Natural killer cell (primary cell): ENCODE results near the gene PRRX2. TPM values are rescaled to one million over a fixed set of nuclear protein-coding genes. Genes with fewer than 3 reads are reported as not detected.

Experiments
- ATAC-seq, 3 donors: fragments of 150-1000 bp in 2 of 3; fragments of 200-7000 bp in 1 of 3; cut with Tn5 transposase; 1 replicate in 1 of 3; 2 replicates in 2 of 3; pipeline ENCODE4 v1.10.0; 2021; ENCODE audit warnings: mild to moderate bottlenecking in 2 of 3, moderate library complexity in 2 of 3
- DNase-seq, 2 donors: peaks; one replicate each; pipeline versions ENCODE4 v3.0.0 to v3.0.0-alpha.2; 2013 to 2021; ENCODE audit warnings: mixed read lengths in 1 of 2
- H3K27ac ChIP-seq: one replicate; pipeline ENCODE4 v1.5.1; 2013; ENCODE audit warnings: mild to moderate bottlenecking, low read length
- H3K27me3 ChIP-seq: one replicate; pipeline ENCODE4 v1.6.1; 2013; ENCODE audit warnings: low read length; ENCODE audit not compliant: control insufficient read depth, insufficient read depth
- H3K36me3 ChIP-seq: one replicate; pipeline ENCODE4 v1.6.1; 2013; ENCODE audit warnings: low read length; ENCODE audit not compliant: control insufficient read depth, insufficient read depth
- H3K4me1 ChIP-seq: one replicate; pipeline ENCODE4 v1.6.1; 2013; ENCODE audit warnings: low read length; ENCODE audit not compliant: control insufficient read depth, insufficient read depth
- H3K4me3 ChIP-seq: one replicate; pipeline ENCODE4 v1.5.1; 2013; ENCODE audit warnings: low read length
- H3K9me3 ChIP-seq: one replicate; pipeline ENCODE4 v1.6.1; 2013; ENCODE audit warnings: low read length; ENCODE audit not compliant: control insufficient read depth, insufficient read depth
- H3K27ac Mint-ChIP-seq, 2 donors: one replicate each; pipeline ENCODE4 v1.8.0; 2022; ENCODE audit warnings: mild to moderate bottlenecking in 2 of 2, mixed read lengths in 2 of 2, moderate library complexity in 1 of 2
- H3K27me3 Mint-ChIP-seq, 2 donors: one replicate each; pipeline ENCODE4 v1.8.0; 2022; ENCODE audit warnings: low read depth in 2 of 2, mixed read lengths in 2 of 2
- H3K36me3 Mint-ChIP-seq: one replicate; pipeline ENCODE4 v1.8.0; 2022; ENCODE audit warnings: mixed read lengths
- H3K4me1 Mint-ChIP-seq, 2 donors: one replicate each; pipeline ENCODE4 v1.8.0; 2022; ENCODE audit warnings: mixed read lengths in 2 of 2
- H3K4me3 Mint-ChIP-seq: one replicate; pipeline ENCODE4 v1.8.0; 2022; ENCODE audit warnings: mild to moderate bottlenecking, moderate library complexity, mixed read lengths
- H3K9me3 Mint-ChIP-seq, 2 donors: one replicate each; pipeline ENCODE4 v1.8.0; 2022; ENCODE audit warnings: mixed read lengths in 2 of 2
- WGBS: methylation state at CpG from one replicate; pipeline ENCODE4 v1.1.7; 2013; ENCODE audit warnings: missing lambda C conversion rate; ENCODE audit not compliant: insufficient coverage; 5-methylcytosine and 5-hydroxymethylcytosine counted together
- intact Hi-C: fragments of 100-400 bp; cut with micrococcal nuclease; formaldehyde crosslinking; loops from one replicate; pipeline ENCODE4 v1.14.2; 2022
- total RNA-seq, 4 donors: library from RNA; stranded (reverse); fragments of 120-200 nt in 1 of 4; gene quantifications; one replicate each; pipeline versions ENCODE4 v1.2.3 to v1.2.4, GENCODE V29; 2013 to 2022
- TF ChIP-seq, protein P1 (sequence below): fragments of 200-600 bp; IDR thresholded peaks from one replicate; pipeline ENCODE4 v1.8.0; 2022; ENCODE audit warnings: antibody characterized with exemption

PRRX2 gene
- total RNA-seq, 3 donors from 2014 or later (not counting 1 experiment from before 2014, with no cell fraction given): not detected

DNA sequence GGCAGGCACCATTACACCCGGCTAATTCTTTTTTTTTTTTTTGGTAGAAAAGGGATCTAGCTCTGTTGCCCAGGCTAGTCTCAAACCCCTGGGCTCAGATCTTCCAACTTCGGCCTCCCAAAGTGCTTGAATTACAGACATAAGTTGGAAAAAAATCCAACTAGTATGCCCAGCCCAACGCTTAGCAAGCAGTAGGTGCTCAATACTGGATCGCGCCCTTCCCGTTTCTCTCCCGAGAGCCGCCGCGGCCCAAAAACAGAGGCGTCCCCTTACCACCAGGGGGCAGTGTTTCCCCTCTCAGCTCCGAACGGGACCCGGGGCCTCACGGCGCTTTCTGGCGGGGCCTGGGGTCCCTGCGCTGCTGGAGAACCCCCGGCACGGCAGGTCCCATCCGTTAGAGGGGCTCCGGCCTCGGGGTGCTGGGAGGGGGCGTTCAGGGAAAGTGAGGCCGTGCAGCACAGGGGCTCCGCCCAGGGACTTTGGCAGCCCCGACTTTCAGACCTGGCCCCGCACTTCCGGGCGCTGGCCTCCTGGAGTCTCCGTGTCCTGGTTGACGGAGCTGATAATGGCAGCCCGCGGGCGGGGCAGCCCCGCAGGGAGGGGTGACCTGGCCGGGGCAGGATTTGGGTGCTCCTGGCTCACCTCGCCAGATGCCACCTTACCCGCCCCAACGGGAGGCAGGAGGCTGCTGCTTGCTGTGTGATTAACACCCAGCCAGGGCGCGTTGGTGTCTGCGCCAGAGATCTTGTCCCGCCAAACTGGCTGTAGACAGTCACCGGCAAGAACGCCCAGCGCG lies 72.2 kb downstream of the PRRX2 start:
- peak; percentile 88 to 91 (median 89) for ATAC-seq
- 4% methylated on average over 48 of the region's 48 CpGs for WGBS

DNA sequence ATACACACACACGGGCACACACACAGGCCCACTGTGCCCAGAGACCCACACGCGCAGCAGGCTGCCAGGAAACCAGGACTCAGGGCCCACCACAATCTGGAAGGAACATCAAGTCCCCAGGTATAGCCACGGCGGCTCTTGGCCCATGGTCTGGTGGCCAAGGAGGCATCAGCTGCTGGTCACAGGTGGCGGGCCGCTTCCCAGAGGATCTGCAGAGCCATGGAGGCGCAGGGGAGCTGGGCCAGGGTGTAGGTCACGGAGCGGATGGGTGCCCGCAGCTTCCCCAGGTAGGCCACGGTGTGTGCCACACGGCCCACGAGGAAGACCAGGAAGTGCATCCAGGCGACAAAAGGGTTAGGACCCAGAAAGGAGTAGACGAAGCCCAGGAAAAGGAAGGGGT lies 74.0 kb downstream of the PRRX2 start:
- TF ChIP-seq, protein P1, sequence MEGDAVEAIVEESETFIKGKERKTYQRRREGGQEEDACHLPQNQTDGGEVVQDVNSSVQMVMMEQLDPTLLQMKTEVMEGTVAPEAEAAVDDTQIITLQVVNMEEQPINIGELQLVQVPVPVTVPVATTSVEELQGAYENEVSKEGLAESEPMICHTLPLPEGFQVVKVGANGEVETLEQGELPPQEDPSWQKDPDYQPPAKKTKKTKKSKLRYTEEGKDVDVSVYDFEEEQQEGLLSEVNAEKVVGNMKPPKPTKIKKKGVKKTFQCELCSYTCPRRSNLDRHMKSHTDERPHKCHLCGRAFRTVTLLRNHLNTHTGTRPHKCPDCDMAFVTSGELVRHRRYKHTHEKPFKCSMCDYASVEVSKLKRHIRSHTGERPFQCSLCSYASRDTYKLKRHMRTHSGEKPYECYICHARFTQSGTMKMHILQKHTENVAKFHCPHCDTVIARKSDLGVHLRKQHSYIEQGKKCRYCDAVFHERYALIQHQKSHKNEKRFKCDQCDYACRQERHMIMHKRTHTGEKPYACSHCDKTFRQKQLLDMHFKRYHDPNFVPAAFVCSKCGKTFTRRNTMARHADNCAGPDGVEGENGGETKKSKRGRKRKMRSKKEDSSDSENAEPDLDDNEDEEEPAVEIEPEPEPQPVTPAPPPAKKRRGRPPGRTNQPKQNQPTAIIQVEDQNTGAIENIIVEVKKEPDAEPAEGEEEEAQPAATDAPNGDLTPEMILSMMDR: no peak
- H3K27me3 Mint-ChIP-seq: peaks cover 0 to 8% of the 10 kb centered on the region in 2 donors
- H3K4me1 Mint-ChIP-seq: peaks cover 0 to 14% of the 10 kb centered on the region in 2 donors
- WGBS: 92% methylated on average over 16 of the region's 16 CpGs
- H3K36me3 Mint-ChIP-seq: no peaks in the 10 kb centered on the region
- no peak overlapping the region for H3K27ac Mint-ChIP-seq
- no peak overlapping the region for H3K27ac ChIP-seq
- intact Hi-C loops: loop anchor here (5.0 to 10.0 kb wide), 2 partner anchors 355 to 607 kb away; no protein-coding TSS in a partner anchor
- no peak overlapping the region for H3K4me3 Mint-ChIP-seq
- ATAC-seq (no peak), DNase-seq (no peak)
- no peaks in the 10 kb centered on the region for H3K9me3 ChIP-seq
- no peaks in the 10 kb centered on the region for H3K9me3 Mint-ChIP-seq
- peaks cover 15% of the 10 kb centered on the region for H3K4me1 ChIP-seq
- no peak overlapping the region for H3K4me3 ChIP-seq
- H3K27me3 ChIP-seq: peaks cover 3% of the 10 kb centered on the region
- H3K36me3 ChIP-seq: no peaks in the 10 kb centered on the region

More for the DNA sequence above, 72.2 kb downstream of the PRRX2 start:
- Histone ChIP-seq H3K27me3 (peaks cover 3% of the 10 kb centered on the region), H3K36me3 (no peaks in the 10 kb centered on the region), H3K4me3 (peak overlapping the region; percentile 52), H3K9me3 (no peaks in the 10 kb centered on the region), H3K27ac (peak overlapping the region; percentile 63), H3K4me1 (peaks cover 15% of the 10 kb centered on the region)
- intact Hi-C loops: loop anchor here (1.0 to 10.0 kb wide), 4 partner anchors 46 to 605 kb away; no protein-coding TSS in a partner anchor
- Mint-ChIP-seq H3K27me3 (peaks cover 0 to 3% of the 10 kb centered on the region in 2 donors), H3K4me3 (peak overlapping the region; percentile 71), H3K4me1 (peaks cover 0 to 14% of the 10 kb centered on the region in 2 donors), H3K36me3 (no peaks in the 10 kb centered on the region), H3K27ac (peak overlapping the region in 1 of 2 donors; percentile 77), H3K9me3 (no peaks in the 10 kb centered on the region)
- TF ChIP-seq, protein P1: peak; percentile 96
- peak; percentile 82 to 94 for DNase-seq

DNA sequence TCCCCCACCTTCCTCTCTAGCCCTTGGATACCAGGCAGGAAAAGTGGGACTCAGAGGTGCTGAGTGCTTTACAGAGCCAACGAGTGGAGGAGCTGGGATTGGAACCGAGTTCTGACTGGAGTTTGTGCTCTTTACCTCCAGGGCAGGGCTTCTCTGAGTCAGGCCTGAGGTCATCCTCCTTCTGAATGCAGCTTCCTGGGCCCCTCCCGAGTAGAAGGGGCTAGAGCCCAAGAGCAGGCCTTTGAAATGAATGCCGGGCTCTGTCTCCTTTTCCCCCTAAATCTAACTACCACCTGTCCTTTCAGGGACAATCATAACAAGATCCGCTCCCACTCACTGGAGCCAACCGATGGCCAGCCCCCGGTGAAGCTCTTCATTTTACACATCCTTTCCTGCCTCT lies 74.7 kb downstream of the PRRX2 start:
- intact Hi-C loops: no loop called here
- 87% methylated on average over 7 of the region's 7 CpGs for WGBS
- TF ChIP-seq, protein P1: no peak
- ATAC-seq: no peak
- Histone ChIP-seq H3K4me3 (no peak overlapping the region), H3K4me1 (peaks cover 15% of the 10 kb centered on the region), H3K27ac (no peak overlapping the region), H3K9me3 (no peaks in the 10 kb centered on the region), H3K27me3 (peaks cover 3% of the 10 kb centered on the region), H3K36me3 (no peaks in the 10 kb centered on the region)
- no peak for DNase-seq
- Mint-ChIP-seq H3K27me3 (peaks cover 0 to 8% of the 10 kb centered on the region in 2 donors), H3K36me3 (no peaks in the 10 kb centered on the region), H3K27ac (no peak overlapping the region), H3K4me1 (peaks cover 0 to 14% of the 10 kb centered on the region in 2 donors), H3K4me3 (no peak overlapping the region), H3K9me3 (no peaks in the 10 kb centered on the region)
